Left ventricle myocardium inferior (tissue), 1 donor: ENCODE results near the gene VPS37D. TPM values are rescaled to one million over a fixed set of nuclear protein-coding genes. Genes with fewer than 3 reads are reported as not detected.
A peak's percentile ranks its signal among the peaks of the same experiment; 100 is the strongest.
"Not testable (repeated sequence)": the region's sequence is repeated elsewhere in the genome, so short reads cannot be mapped to it uniquely, and the experiment has no call there.

Experiments used
- DNase-seq: peaks from one replicate; pipeline ENCODE4 v3.0.0-alpha.2; 2020
- H3K27ac ChIP-seq: fragments of 200-600 bp; replicated peaks from 2 replicates; pipeline ENCODE4 v1.8.0; 2021
- H3K27me3 ChIP-seq: fragments of 200-600 bp; 2 replicates; pipeline ENCODE4 v1.8.0; 2021; ENCODE audit warnings: low read depth
- H3K36me3 ChIP-seq: fragments of 200-600 bp; 2 replicates; pipeline ENCODE4 v1.8.0; 2021
- H3K4me1 ChIP-seq: fragments of 200-600 bp; 2 replicates; pipeline ENCODE4 v1.8.0; 2021
- H3K4me3 ChIP-seq: fragments of 200-600 bp; 2 replicates; pipeline ENCODE4 v1.8.0; 2021; ENCODE audit warnings: mild to moderate bottlenecking, moderate library complexity
- H3K9me3 ChIP-seq: fragments of 200-600 bp; replicated peaks from 2 replicates; pipeline ENCODE4 v1.8.0; 2021
- CTCF ChIP-seq: fragments of 200-600 bp; IDR thresholded peaks from 2 replicates; pipeline ENCODE4 v1.8.0; 2021; ENCODE audit warnings: antibody characterized with exemption, mild to moderate bottlenecking, borderline replicate concordance
- intact Hi-C: fragments of 100-400 bp; cut with micrococcal nuclease; formaldehyde crosslinking; loops from one replicate; pipeline ENCODE4 v1.11.0; 2022
- total RNA-seq: library from RNA; stranded (reverse); fragmentation: NEBNext Ultra II Directional; extraction: Animal tissue kit (Norgen Biotek cat#: 25700); gene quantifications from one replicate; pipeline ENCODE4 v1.2.1, GENCODE V29; 2021
- donor health status: DM: no; HTN: yes; CAD: no; lungs with severe emphysema.

Gene VPS37D
- total RNA-seq, 1 donor from 2014 or later, result 3.1 TPM

DNA sequence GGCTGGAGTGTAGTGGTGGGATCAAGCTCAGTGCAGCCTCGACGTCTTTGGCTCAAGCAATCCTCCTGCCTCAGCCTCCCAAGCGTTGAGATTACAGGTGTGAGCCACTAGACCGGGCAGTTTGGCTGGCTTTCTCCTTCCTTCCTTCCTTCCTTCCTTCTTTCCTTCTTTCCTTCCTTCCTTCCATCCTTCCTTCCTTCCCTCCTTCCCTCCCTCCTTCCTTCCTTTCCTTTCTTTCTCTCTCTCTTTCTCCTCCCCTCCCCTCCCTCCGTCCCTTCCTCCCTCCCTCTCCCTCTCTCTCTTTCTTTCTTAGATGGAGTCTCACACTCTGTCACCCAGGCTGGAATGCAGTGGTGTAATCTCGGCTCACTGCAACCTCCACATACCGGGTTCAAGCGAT, 7.6 kb upstream of the VPS37D start:
- no peaks in the 10 kb centered on the region for H3K4me1 ChIP-seq
- peaks cover 11% of the 10 kb centered on the region for H3K9me3 ChIP-seq
- TF ChIP-seq CTCF, result no peak
- H3K27ac ChIP-seq, result no peak overlapping the region
- intact Hi-C loops, result no loop called here
- H3K27me3 ChIP-seq, result peaks cover 38% of the 10 kb centered on the region
- no peaks in the 10 kb centered on the region for H3K36me3 ChIP-seq
- no peak for DNase-seq
- H3K4me3 ChIP-seq, result no peak overlapping the region

GRCh38 chr7:73660594-73660993, 7.0 kb upstream of the VPS37D start:
- Histone ChIP-seq H3K9me3 (peaks cover 11% of the 10 kb centered on the region), H3K27me3 (peaks cover 34% of the 10 kb centered on the region)
- H3K4me3 ChIP-seq, H3K27ac ChIP-seq, H3K36me3 ChIP-seq, DNase-seq, intact Hi-C loops, H3K4me1 ChIP-seq: not testable (repeated sequence)

GRCh38 chr7:73663033-73663432, 4.6 kb upstream of the VPS37D start:
- Histone ChIP-seq H3K27ac (no peak overlapping the region), H3K27me3 (peaks cover 23% of the 10 kb centered on the region), H3K4me1 (peaks cover 4% of the 10 kb centered on the region), H3K9me3 (peaks cover 11% of the 10 kb centered on the region), H3K4me3 (no peak overlapping the region), H3K36me3 (no peaks in the 10 kb centered on the region)
- intact Hi-C loops, result no loop called here
- TF ChIP-seq CTCF, result no peak
- no peak for DNase-seq

DNA sequence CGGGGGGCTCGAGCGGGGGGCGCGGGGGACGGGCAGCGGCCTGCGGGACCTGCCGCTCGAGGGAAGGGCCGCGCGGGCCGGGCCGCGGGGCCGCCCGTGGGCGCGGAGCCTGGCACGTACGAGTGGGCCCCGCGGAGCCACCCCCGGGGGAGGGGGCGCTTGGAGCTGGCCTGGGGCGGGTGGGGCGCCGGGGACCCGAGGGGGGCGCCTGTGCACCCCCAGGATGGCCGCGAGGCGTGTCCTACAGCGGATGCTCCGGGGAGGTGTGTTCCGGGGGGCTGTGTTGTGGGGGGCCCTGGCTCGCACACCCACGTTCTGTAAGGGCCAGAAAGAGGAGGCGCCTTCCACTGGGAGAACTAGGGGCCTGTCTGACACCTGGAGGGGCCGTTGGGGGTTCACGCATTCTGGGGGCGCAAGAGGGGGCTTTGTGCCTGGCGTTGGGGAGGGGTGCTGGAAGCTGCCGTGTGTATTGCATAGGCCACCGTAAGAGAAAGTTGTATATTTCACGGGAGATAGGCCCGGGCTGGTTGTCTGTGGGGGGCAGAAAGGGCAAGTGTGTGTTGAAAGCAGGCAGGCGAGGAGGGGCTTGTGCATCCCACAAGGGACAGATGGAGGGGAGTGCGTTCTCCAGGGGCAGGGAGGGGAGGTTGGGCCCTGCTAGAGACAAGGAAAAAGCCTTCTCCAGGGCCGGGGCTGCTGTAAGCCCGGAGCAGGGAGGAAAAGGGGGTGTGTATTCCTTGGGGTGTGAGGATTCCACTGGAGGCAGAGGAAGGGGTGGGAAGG, 663 bp downstream of the VPS37D start:
- H3K4me1 ChIP-seq, result peaks cover 17% of the 10 kb centered on the region
- DNase-seq, result no peak
- H3K4me3 ChIP-seq, result peak overlapping the region; percentile 73
- no peak overlapping the region for H3K27ac ChIP-seq
- intact Hi-C loops, result no loop called here
- H3K36me3 ChIP-seq, result no peaks in the 10 kb centered on the region
- no peaks in the 10 kb centered on the region for H3K27me3 ChIP-seq
- peaks cover 3% of the 10 kb centered on the region for H3K9me3 ChIP-seq
- TF ChIP-seq CTCF, result no peak

DNA sequence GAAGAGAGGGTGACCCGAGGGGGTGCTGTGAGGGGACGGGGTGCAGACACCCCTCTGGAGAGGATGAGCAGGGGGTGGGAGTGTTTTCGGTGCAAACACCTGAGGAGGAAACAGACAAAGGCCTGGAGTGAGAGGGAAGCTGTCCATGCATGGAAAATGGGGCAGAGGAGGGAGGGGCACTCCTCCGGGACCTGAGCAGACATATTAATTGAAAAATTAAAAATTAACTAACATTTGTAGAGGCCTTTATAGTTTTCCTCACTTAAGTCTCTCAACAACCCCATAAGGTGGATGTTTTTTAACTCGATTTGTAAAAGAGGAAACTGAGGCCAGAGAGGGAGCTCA, 1.2 kb downstream of the VPS37D start:
- Histone ChIP-seq H3K27me3 (no peaks in the 10 kb centered on the region), H3K9me3 (no peaks in the 10 kb centered on the region), H3K4me3 (peak overlapping the region; percentile 73), H3K36me3 (no peaks in the 10 kb centered on the region), H3K4me1 (peaks cover 17% of the 10 kb centered on the region), H3K27ac (no peak overlapping the region)
- intact Hi-C loops, result no loop called here
- DNase-seq, result no peak
- no peak for TF ChIP-seq CTCF

GRCh38 chr7:73669288-73669701, 1.7 kb downstream of the VPS37D start:
- Histone ChIP-seq H3K27ac (no peak overlapping the region), H3K9me3 (no peaks in the 10 kb centered on the region), H3K4me3 (no peak overlapping the region), H3K4me1 (peaks cover 17% of the 10 kb centered on the region), H3K36me3 (no peaks in the 10 kb centered on the region), H3K27me3 (no peaks in the 10 kb centered on the region)
- intact Hi-C loops, result no loop called here
- DNase-seq, result no peak
- no peak for TF ChIP-seq CTCF
